HG02870 (cell line): ENCODE data around the gene MSI2.

ENCODE experiments used
- ATAC-seq: cut with Tn5 transposase; IDR thresholded peaks from one replicate; pipeline ENCODE4 v1.9.1; 2021; ENCODE audit warnings: mild to moderate bottlenecking, moderate library complexity; ENCODE audit not compliant: unreplicated experiment

MSI2 gene

GRCh38 chr17:57514614-57515013 is 258.3 kb downstream of the MSI2 start:
- no peak for ATAC-seq

GRCh38 chr17:57515662-57516211 is 259.4 kb downstream of the MSI2 start:
- ATAC-seq = no peak

- no peak for ATAC-seq
Measured at GRCh38 chr17:57516290-57517230, 260.2 kb downstream of the MSI2 start.

DNA sequence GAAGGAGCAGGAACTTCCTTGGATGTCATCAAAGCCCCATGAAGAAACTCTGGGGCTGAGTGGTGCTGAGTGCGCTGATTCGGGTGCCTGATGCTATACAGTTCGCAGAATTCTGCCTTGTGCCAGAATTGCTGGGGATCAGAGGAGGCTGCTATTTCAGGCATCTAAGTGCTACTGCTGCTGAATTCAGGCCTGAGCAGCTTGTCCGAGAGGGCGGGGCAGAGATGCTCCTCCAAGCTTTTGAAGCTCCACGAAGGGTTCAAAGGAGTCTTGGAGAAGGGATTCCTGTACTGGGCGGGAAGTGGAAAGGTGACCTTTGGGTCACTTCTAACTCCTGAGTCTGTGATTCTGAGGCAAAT is 260.9 kb downstream of the MSI2 start:
- ATAC-seq = no peak

DNA sequence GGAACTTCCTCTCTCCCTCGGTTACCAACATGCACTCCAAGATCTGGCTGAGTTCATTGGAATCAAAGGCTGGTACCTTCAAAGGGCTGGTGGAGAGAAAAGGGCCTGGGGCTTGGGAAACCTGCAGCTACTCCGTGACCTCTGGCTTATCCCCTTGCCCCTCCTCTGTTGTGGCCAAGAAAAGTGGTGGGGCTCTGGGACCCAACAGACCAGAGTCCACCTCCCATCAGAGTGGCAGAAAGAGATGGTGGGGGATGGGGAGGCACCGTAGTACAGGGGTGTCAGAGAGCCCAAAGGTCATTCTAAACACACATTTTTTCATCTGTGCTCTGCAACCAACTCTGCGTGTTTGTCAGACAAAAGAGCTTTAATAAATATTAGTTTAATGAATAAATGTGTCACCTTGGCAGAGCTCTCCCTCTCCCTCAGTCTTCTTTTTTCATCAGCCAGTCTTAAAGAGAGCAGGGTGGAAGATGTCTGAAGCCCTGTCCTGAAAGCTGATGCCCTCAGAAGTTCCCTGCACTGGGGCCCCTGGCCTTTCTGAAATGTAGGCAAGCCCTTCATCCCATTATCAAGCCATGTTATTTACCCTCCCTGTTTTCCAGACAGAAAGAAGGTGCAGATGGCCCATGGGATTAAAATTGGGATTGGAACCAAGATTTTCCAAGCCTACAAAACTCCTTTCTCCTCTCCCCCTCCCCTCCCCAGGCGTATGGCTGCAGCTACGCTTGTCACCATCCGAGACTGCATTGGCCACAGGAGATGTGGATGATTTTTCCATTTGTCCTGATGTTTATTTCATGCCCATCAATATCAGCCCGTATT is 261.5 kb downstream of the MSI2 start:
- no peak for ATAC-seq

DNA sequence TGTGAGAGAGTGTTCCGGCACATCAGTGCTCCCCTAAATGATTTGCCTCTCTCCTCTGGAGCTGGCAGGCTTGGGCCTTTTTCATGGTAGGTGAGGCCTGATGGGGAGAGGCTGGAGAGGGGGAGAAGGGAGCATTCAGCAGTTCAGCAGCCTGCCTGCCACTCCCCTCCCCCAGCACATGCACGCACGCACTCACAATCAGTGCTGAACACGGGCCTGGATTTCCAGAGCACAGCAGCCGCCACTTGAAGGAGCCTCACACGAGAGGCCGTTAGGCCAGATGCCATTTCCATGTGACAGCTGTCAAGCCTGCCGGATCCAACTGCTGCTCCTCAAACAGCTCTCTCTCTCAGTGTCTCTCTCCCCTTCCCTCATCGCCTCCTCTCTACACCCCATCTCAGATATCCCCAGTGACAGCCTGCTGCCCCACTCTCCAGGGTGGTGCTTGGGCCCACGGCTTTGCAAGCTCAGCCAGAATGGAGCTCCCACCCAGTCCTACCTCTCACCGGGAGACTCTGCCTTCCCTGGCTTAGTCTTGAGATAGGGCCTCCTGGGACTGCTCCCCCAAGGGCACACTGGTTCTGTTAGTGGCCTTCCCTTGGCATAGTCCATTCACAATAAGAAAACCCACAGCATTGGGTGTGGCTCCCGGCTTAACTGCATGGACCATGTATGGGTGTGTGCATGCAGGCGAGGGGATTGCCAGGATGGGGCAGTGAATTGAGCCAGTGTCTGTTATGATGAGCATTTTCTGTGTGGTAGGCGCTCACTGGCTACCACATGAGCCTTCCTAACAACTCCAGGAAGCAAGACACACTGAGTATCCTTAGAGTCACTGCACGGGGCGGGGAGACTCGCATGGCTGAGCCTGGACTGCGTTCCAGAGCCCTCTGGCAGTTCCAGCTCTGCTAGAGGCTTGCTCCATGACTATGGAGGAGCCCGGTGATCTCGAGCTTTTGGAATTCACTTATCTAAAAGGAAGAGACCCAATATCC is 262.6 kb downstream of the MSI2 start:
- no peak for ATAC-seq

DNA sequence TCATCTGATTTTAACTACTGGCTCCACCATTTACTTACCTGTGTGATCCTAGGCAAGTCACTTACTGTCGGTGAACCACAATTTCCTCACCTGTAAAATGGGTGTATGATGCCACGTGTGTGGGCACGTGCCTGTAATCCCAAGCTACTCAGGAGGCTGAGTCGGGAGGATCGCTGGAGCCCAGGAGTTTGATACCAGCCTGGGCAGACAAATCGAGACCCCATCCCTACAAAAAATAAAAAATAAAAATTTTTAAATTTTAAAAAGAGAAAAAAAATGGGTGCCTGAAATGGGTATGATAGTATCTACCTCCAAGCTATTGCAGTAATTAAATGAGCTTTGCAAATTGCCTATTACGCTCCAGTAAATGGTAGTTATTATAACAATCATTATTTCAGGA is 263.5 kb downstream of the MSI2 start:
- no peak for ATAC-seq

DNA sequence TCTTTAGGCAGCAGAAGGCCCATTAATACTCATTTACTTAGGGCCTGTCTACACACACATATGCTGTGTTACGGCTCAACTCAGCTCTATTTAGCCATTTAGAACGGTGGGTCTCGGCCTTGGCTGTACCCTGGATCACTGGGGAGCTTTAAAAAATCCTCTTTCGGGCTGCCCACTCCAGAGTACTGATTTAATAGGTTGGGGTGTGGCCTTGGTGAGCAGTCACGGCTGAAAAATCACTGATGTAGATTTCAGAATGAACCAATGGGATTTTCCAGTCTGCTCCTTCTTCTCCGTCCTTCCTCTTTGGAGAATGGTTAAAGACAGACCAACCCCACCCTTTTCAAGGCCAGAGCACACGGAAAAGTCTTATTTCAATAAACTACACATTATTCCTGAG is 265.3 kb downstream of the MSI2 start:
- no peak for ATAC-seq

- ATAC-seq = no peak
Measured at GRCh38 chr17:57522042-57523005, 266.0 kb downstream of the MSI2 start.

DNA sequence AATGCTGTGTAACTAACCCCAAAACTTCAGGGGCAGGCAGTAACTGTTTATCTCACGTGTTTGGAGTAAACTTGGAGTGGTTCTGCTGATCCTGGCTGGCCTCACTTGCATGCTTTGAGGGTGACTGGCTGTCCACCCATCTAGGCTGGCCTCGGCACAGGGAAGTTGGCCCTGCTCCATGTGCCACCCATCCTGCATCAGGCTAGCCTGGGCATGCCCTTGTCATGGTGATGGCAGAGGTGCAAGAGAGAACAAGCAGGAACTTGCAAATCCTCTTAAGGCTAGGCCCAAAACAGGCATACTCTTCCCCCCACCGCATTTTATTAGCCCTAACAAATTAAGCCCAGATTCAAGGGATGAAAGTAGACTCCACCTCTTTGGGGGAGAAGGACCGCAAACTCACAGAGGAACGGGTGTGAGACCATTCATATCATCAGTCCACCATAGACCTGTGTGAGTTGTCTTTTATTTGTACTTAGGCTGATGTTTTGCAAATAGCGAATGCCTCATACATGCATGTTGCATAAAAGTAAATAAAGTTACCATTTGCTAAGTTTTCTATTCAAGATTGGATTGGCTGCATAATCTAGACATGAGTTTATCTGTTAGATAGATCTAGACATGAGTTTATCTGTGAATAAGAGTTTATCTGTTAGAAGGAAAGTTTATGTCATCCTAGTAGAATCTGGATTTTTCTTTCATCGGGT is 267.8 kb downstream of the MSI2 start:
- ATAC-seq = no peak

DNA sequence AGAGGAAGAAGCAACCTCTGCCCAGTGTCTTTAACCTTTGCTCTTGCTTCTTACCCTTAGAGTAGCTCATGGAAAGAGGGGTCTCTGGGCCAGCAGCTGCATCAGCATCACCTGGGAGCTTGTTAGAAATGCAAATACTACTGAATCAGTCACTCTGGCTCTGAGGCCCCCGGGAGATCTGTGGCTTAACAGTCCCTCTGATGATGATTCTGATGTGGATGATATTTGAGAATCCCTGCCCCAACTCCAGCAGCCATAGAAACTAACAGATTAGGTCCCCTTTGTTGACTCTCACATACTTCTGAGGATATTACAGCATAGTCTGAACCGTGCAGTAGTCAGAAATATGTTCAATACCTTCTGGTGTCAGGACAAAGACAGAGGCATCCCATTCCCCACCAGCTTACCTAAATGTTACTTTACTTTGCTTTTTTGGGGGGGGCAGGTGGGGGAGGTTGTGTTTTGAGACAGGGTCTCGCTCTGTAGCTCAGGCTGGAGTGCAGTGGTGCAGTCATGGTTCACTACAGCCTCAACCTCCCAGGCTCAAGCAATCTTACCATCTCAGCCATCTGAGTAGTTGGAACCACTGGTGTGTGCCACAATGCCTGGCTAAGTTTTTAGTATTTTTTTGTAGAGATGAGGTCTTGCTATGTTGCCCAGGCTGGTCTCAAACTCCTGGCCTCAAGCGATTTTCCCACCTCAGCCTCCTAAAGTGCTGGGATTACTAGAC is 268.7 kb downstream of the MSI2 start:
- ATAC-seq = no peak

DNA sequence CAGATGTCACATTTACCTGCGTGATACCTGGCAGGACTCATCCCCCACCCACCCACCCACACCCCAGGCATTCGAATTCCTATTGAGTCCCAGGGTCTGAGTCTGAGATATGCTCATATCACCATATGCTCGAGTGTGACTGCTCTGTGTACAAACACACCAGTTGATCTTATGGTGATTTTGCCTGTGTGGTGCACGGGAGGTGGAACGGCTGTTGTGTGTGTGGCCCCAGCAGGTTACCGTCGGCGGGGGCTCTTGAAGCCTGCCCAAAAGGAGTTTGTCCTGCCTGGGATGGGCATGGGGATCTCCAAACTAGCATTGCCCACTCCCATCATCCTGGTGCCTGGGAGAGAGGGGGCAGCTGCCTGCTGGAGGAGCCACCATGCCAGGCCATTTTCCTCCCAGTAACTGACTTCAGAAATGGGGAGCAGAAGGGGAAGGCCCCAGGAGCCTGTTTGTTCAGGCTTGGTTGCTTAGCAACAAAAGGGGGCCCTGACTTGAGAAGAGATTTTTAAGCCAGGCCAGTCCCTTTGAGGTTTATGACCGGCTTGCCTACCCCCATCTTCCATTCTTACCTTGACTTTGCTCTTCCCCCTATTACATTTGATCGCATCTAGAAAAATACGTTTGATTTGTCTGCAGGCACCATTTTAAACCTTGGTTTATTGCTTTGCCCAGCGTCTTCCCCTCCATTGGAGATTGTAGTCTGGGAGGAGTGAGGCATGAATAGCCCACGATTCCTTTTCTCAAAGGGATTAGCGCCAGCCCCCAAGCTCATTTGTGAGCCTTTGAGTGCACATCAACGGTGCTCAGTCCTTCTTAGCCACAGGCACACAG is 271.1 kb downstream of the MSI2 start:
- no peak for ATAC-seq

DNA sequence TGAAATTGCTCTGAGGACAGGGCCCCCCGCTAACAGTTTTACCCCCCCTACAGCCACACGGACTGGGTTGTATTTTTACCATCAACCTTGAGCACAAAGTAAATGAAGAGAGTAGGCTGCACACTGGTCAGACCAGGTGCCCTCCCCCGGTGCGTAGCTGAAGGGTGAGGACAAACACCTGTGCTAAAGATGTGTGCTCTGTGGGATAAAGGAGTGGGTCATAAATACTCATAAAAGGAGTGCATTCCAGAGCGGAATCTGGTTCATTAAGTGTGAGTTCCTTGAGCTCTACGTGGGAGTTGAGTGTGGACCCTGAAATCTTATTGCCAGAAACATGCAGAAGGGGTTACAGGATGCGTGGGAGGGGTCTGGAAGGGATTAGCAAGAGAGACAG is 271.7 kb downstream of the MSI2 start:
- no peak for ATAC-seq

DNA sequence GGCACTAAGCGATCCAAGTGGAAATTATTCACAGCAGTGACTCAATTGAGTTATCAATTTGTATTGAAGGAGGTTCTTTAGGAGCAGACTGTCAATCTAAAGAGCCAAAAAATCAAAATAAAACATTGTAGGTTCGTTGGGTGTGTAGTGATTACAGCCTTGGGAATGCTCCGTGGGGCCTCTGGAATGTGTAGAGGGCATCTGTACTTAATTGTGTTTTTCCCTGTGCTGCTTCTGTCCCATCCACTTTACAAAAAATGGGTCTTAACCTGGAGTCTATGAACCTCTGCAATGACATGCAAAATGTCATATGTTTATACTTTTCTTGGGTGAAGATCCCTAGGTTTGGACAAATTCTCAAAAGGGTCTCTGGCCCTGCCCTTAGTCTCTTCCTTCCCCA is 273.7 kb downstream of the MSI2 start:
- no peak for ATAC-seq

GRCh38 chr17:57530508-57530907 is 274.2 kb downstream of the MSI2 start:
- no peak for ATAC-seq

DNA sequence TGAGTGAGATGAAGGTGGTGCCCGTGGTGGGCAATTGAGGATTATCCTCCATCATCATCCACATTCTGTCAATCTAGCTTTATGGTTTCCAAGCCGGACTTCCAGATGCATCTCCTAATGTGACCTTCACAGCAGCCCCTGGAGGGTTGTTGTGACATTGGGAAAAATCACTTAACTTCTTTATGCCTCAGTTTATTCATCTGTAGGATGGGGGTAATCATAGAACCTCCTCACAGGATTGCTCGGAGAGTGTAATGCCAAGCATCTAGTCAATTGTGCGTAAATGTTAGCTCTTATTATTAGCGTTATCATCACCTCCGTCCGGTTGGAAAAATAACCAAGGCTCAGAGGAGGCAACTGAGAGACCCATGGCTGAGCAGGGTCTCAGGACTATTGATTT is 274.8 kb downstream of the MSI2 start:
- no peak for ATAC-seq
